IMR-90 (cell line): ENCODE data around the gene FTHL17. TPM values are rescaled to one million over a fixed set of nuclear protein-coding genes. Genes with fewer than 3 reads are reported as not detected.

Experiments used
- ATAC-seq: fragments of 200-7000 bp; cut with Tn5 transposase; 2 replicates; pipeline ENCODE4 v1.9.1; 2020; ENCODE audit warnings: low read depth, mild to moderate bottlenecking, moderate library complexity
- BruUV-seq: library from RNA; stranded (reverse); fragments of 400-500 nt; replicated peaks from 2 replicates; lab custom pipeline; 2021; lab: Mats Ljungman, UMichigan
- CTCF ChIA-PET: fragments of 300-600 bp; formaldehyde crosslinking; extraction: SDS; loops from one replicate; lab custom pipeline; 2021; ENCODE audit warnings: antibody characterized with exemption; lab: Yijun Ruan, JAX
- POLR2A ChIA-PET: fragments of 300-600 bp; sonication (Branson Sonifier 250); formaldehyde crosslinking; loops from one replicate; lab custom pipeline; 2022; ENCODE audit warnings: antibody characterized with exemption; ENCODE audit not compliant: unreplicated experiment; lab: Charles Lee
- DNase-seq: peaks from one replicate; pipeline ENCODE4 v3.0.0; 2013
- H2AFZ ChIP-seq: replicated peaks from 2 replicates; pipeline ENCODE3; 2013; ENCODE audit warnings: low read length, mild to moderate bottlenecking; ENCODE audit not compliant: poor library complexity
- H2AK5ac ChIP-seq: 2 replicates; pipeline ENCODE4 v1.6.1; 2013; ENCODE audit warnings: low read depth, low read length, inconsistent platforms
- H2AK9ac ChIP-seq: replicated peaks from 2 replicates; pipeline ENCODE3; 2013; ENCODE audit warnings: mild to moderate bottlenecking, low read depth, low read length, moderate library complexity; ENCODE audit not compliant: poor library complexity
- H2BK120ac ChIP-seq: 2 replicates; pipeline ENCODE4 v1.6.1; 2013; ENCODE audit warnings: low read depth, low read length, inconsistent platforms
- H2BK15ac ChIP-seq: 3 replicates; pipeline ENCODE4 v1.6.1; 2013; ENCODE audit warnings: low read depth, low read length, inconsistent platforms
- H2BK20ac ChIP-seq: 2 replicates; pipeline ENCODE4 v1.6.1; 2013; ENCODE audit warnings: low read depth, mild to moderate bottlenecking, inconsistent platforms, low read length, moderate library complexity
- H2BK5ac ChIP-seq: 2 replicates; pipeline ENCODE4 v1.6.1; 2013; ENCODE audit warnings: mild to moderate bottlenecking, low read depth, low read length, inconsistent platforms; ENCODE audit not compliant: poor library complexity, severe bottlenecking
- H3K14ac ChIP-seq: replicated peaks from 2 replicates; pipeline ENCODE4 v1.6.1; 2013; ENCODE audit warnings: low read depth, low read length, inconsistent platforms
- H3K18ac ChIP-seq: 2 replicates; pipeline ENCODE4 v1.6.1; 2013; ENCODE audit warnings: low read depth, low read length, control low read depth
- H3K23ac ChIP-seq: 2 replicates; pipeline ENCODE4 v1.6.1; 2013; ENCODE audit warnings: low read depth, low read length, inconsistent platforms
- H3K27ac ChIP-seq: 2 replicates; pipeline ENCODE4 v1.5.1; 2013; ENCODE audit warnings: mild to moderate bottlenecking, control low read depth, low read length; ENCODE audit not compliant: insufficient read depth
- H3K27me3 ChIP-seq: 2 replicates; pipeline ENCODE4 v1.6.1; 2013; ENCODE audit warnings: low read length; ENCODE audit not compliant: control insufficient read depth, insufficient read depth
- H3K36me3 ChIP-seq: 2 replicates; pipeline ENCODE4 v1.6.1; 2013; ENCODE audit warnings: low read length, mixed read lengths; ENCODE audit not compliant: control insufficient read depth, insufficient read depth
- H3K4ac ChIP-seq: 2 replicates; pipeline ENCODE4 v1.6.1; 2013; ENCODE audit warnings: low read depth, low read length, inconsistent platforms
- H3K4me1 ChIP-seq: 2 replicates; pipeline ENCODE4 v1.6.1; 2013; ENCODE audit warnings: low read length, mixed read lengths; ENCODE audit not compliant: control insufficient read depth, insufficient read depth
- H3K4me2 ChIP-seq: 2 replicates; pipeline ENCODE4 v1.6.1; 2013; ENCODE audit warnings: low read depth, mild to moderate bottlenecking, control low read depth, low read length, moderate library complexity
- H3K4me3 ChIP-seq: 2 replicates; pipeline ENCODE4 v1.5.1; 2013; ENCODE audit warnings: low read depth, mild to moderate bottlenecking, control low read depth, low read length, moderate library complexity; ENCODE audit not compliant: insufficient read depth
- H3K56ac ChIP-seq: 2 replicates; pipeline ENCODE4 v1.6.1; 2013; ENCODE audit warnings: low read length, inconsistent platforms; ENCODE audit not compliant: insufficient read depth; ENCODE audit errors: extremely low read depth
- H3K79me1 ChIP-seq, 2 experiments: 2 replicates each; pipeline ENCODE4 v1.6.1; 2013; ENCODE audit warnings: low read length in 2 of 2, inconsistent platforms in 1 of 2, low read depth in 1 of 2
- H3K9ac ChIP-seq: 2 replicates; pipeline ENCODE4 v1.6.1; 2013; ENCODE audit warnings: low read depth, low read length, control low read depth
- H3K9me1 ChIP-seq: 2 replicates; pipeline ENCODE4 v1.6.1; 2013; ENCODE audit warnings: low read length, inconsistent platforms; ENCODE audit not compliant: insufficient read depth
- H3K9me3 ChIP-seq: 2 replicates; pipeline ENCODE4 v1.6.1; 2013; ENCODE audit warnings: low read length; ENCODE audit not compliant: control insufficient read depth, insufficient read depth
- H4K20me1 ChIP-seq: 2 replicates; pipeline ENCODE4 v1.6.1; 2013; ENCODE audit warnings: low read length, inconsistent platforms; ENCODE audit not compliant: insufficient read depth
- H4K5ac ChIP-seq: 2 replicates; pipeline ENCODE4 v1.6.1; 2013; ENCODE audit warnings: mild to moderate bottlenecking, low read depth, low read length, control low read depth
- H4K8ac ChIP-seq, 2 experiments: 2 replicates each; pipeline ENCODE4 v1.6.1; 2013; ENCODE audit warnings: low read depth in 2 of 2, low read length in 2 of 2, control low read depth in 1 of 2, inconsistent platforms in 1 of 2
- H4K91ac ChIP-seq: 2 replicates; pipeline ENCODE4 v1.6.1; 2013; ENCODE audit warnings: low read depth, low read length, inconsistent platforms; ENCODE audit not compliant: insufficient read depth
- CEBPB ChIP-seq: IDR thresholded peaks from 2 replicates; pipeline ENCODE4 v1.6.1; 2012; ENCODE audit warnings: low read depth, low read length, improper control_type of control experiment
- CTCF ChIP-seq: conservative IDR thresholded peaks from 2 replicates; pipeline ENCODE4 v1.5.1; 2012; ENCODE audit warnings: mild to moderate bottlenecking, low read depth, low read length, improper control_type of control experiment
- ELK1 ChIP-seq: fragments of 150-350 bp; IDR thresholded peaks from 2 replicates; pipeline ENCODE4 v1.6.1; 2016; ENCODE audit warnings: low read depth, mild to moderate bottlenecking, low read length, moderate library complexity, borderline replicate concordance
- MAFK ChIP-seq: IDR thresholded peaks from 2 replicates; pipeline ENCODE4 v1.6.1; 2012; ENCODE audit warnings: low read depth, low read length, improper control_type of control experiment
- MXI1 ChIP-seq: IDR thresholded peaks from 2 replicates; pipeline ENCODE4 v1.6.1; 2012; ENCODE audit warnings: low read depth, mild to moderate bottlenecking, low read length, moderate library complexity, borderline replicate concordance
- NFE2L2 ChIP-seq: fragments of 150-350 bp; IDR thresholded peaks from 2 replicates; pipeline ENCODE4 v1.6.1; 2016; ENCODE audit warnings: low read depth, mild to moderate bottlenecking, low read length
- POLR2A ChIP-seq: IDR thresholded peaks from 2 replicates; pipeline ENCODE4 v1.6.1; 2012; ENCODE audit warnings: mild to moderate bottlenecking, low read depth, low read length
- SMC3 ChIP-seq: fragments of 150-350 bp; IDR thresholded peaks from 2 replicates; pipeline ENCODE4 v1.6.1; 2016; ENCODE audit warnings: low read depth, mild to moderate bottlenecking, antibody characterized with exemption, low read length, moderate library complexity
- USF2 ChIP-seq: fragments of 150-350 bp; IDR thresholded peaks from 2 replicates; pipeline ENCODE4 v1.6.1; 2017; ENCODE audit warnings: mild to moderate bottlenecking, antibody characterized with exemption, low read length, low read depth
- WGBS, 2 experiments: methylation state at CpG; one replicate each; pipeline versions ENCODE4 v1.1.5 to v1.1.7; 2013; ENCODE audit warnings: missing lambda C conversion rate in 2 of 2; ENCODE audit not compliant: insufficient read length in 1 of 2; ENCODE audit errors: extremely low coverage in 2 of 2; 5-methylcytosine and 5-hydroxymethylcytosine counted together
- dilution Hi-C: fragments of 300-500 bp; cut with HindIII; formaldehyde crosslinking; loops from one replicate; pipeline ENCODE4 v1.14.3; 2018; ENCODE audit warnings: low sequenced_read_pairs; ENCODE audit not compliant: unreplicated experiment
- in situ Hi-C: fragments of 300-500 bp; cut with MboI; formaldehyde crosslinking; loops from 3 replicates; pipeline ENCODE4 v1.14.3; 2019; ENCODE audit warnings: low sequenced_read_pairs, inconsistent platforms, mixed read lengths
- intact Hi-C: fragments of 100-400 bp; cut with micrococcal nuclease; formaldehyde crosslinking; loops from 2 replicates; pipeline ENCODE4 v1.10.0; 2022
- polyA plus RNA-seq, 3 experiments: library from polyadenylated mRNA; depleted of rRNA; stranded (reverse); fragments of >200 nt; gene quantifications; 2 replicates each; pipeline ENCODE4 v1.2.3, GENCODE V29; 2012; ENCODE audit warnings: low replicate concordance in 1 of 3
- total RNA-seq: library from RNA; depleted of rRNA; stranded (reverse); fragments of >200 nt; gene quantifications from 2 replicates; pipeline ENCODE4 v1.2.3, GENCODE V29; 2012

Gene FTHL17
- total and polyA plus RNA-seq, 2 of the 4 experiments (the other 2 are of a cell fraction) = not detected

- ATAC-seq (no peak), DNase-seq (no peak)
- in situ Hi-C loops = no loop called here
- Histone ChIP-seq H2AFZ (no peak overlapping the region), H2BK120ac (no peak overlapping the region), H3K27me3 (no peaks in the 10 kb centered on the region), H2BK20ac (no peak overlapping the region), H3K36me3 (no peaks in the 10 kb centered on the region), H3K27ac (no peak overlapping the region), H4K91ac (no peak overlapping the region), H3K4me1 (no peaks in the 10 kb centered on the region), H4K5ac (no peak overlapping the region), H2AK9ac (no peak overlapping the region), H3K4ac (no peak overlapping the region), H3K23ac (no peak overlapping the region), H3K79me1 (no peaks in the 10 kb centered on the region), H3K14ac (no peak overlapping the region), H4K8ac (no peak overlapping the region), H3K9ac (no peak overlapping the region), H2AK5ac (no peak overlapping the region), H4K20me1 (no peaks in the 10 kb centered on the region), H3K18ac (no peak overlapping the region), H3K4me2 (no peak overlapping the region), H3K56ac (no peak overlapping the region), H2BK5ac (no peak overlapping the region), H2BK15ac (no peak overlapping the region), H3K4me3 (no peak overlapping the region), H3K9me1 (no peaks in the 10 kb centered on the region), H3K9me3 (no peaks in the 10 kb centered on the region)
- intact Hi-C loops = no loop called here
- TF ChIP-seq NFE2L2 (no peak), MXI1 (no peak), SMC3 (no peak), MAFK (no peak), CTCF (no peak), USF2 (no peak), CEBPB (no peak), POLR2A (no peak), ELK1 (no peak)
- no TSS peak for BruUV-seq
- CTCF ChIA-PET = no interaction called here
- 100% methylated on average over 1 of the region's 4 CpGs; no CpG with 5 or more reads in 1 of the 2 experiments for WGBS, 2 experiments
- POLR2A ChIA-PET = no interaction called here
- dilution Hi-C loops = no loop called here
Measured at GRCh38 chrX:31057691-31058090, 14.2 kb downstream of the FTHL17 start.
